ENCODE results near the gene SERINC1.
A peak's percentile ranks its signal among the peaks of the same experiment; 100 is the strongest.
"Not testable (repeated sequence)": the region's sequence is repeated elsewhere in the genome, so short reads cannot be mapped to it uniquely, and the experiment has no call there.

SERINC1 gene

DNA sequence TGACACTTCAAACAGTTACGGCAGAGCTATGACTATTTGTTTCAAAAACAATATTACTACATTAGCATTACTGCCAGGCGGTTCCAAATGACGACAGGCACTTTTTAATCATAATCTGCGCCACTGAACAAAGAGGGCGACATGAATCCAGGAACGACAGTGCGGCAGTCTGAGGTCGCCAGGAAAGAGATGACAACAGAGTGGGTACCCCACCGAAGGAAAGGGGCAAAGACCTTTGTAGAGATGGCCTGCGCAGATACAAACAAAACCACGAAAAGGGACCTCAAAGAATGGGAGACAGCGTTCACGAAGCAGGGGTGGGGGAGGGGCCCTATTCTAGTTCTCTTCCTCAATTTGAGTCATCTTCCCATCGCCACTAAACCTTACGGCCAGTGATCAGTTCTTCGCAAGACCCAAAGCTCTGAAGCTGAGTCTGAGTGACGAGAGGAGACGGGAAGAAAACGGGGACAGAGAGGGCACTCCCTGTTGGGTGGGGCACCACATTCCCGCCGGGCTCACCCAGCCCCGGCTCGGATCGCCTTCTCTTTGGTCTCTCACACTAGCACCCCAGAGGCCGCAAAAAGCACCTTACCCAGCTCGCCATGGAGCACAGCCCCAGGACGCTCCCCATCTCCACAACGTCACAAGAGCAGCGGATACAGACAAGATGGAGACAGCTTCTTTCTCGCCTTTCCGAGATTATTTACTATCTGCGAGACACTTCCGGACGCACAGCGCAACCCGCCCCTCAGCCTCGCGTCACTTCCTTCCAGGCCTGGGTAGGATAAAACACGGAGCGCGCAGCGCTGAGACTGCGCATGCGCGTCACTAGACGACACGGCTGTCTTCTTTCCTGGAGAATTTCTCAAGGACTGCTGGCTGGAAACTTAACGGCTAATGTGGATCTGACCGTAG lies at the start of gene SERINC1:
SERINC1 (minus strand) TSS at position 701 of the 915 bp plus-strand sequence; CDS start at position 631, 70 bp downstream.
- TF ChIP-seq Cebpa-rat (IDR thresholded peaks at IDR 0.05), result no peak
- Histone ChIP-seq H3K9me3 (replicated peaks in 1 of 11) (peaks cover 0 to 12% (median 7%) of the 10 kb centered on the region in 11 experiments; a peak in 10 of 22 replicates), H4K20me1 (peaks cover 27 to 46% (median 45%) of the 10 kb centered on the region in 11 experiments; a peak in 20 of 22 replicates), H3K27ac (peak within 1 kb of the TSS; percentile 91 to 99 (median 96)), H3K4me3 (peak within 1 kb of the TSS; percentile 81 to 100 (median 92)), H3K4me1 (peaks cover 13 to 31% (median 21%) of the 10 kb centered on the region in 10 experiments), H3K4me2 (peak within 1 kb of the TSS; percentile 80 to 97 (median 88)), H3K36me3 (peaks cover 15 to 32% (median 22%) of the 10 kb centered on the region in 11 experiments), H3K27me3 (no peaks in the 10 kb centered on the region), H3K9ac (peak within 1 kb of the TSS; percentile 91 to 99 (median 96))

DNA sequence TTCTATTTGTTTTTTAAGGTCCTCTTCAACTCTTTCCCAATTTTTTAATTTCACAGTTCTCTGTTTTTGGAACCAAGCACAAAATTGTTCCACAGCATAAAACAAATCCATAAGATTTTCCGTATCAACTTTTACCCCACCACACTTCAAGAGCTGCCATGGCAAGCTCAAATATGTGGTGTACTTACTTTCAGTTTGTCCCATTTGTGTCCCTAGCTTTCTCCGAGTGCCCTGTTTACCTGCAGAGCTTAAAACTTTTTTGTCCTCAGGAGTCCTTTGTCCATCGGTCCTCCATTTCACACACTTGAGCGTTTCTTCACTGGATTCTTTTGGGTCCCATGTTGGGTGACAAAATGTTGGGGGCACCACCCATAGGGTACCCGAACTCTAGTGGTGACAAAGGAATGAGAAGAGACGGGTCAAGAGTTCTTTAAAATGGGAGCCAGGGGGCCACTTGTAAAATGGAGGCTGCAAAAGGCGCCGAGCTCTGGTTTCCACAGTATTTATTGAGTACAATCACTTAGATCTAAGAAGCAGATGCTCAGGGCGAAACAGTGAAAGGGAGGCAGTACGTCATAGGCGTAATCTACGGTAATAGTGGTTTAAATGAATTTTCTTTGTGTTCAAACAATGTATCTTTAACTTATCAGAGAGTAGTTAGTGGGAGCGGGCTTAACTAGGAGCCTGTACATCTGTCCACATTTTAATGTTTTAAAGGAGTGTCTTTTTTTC lies 39.8 kb upstream of the SERINC1 start:
- Histone ChIP-seq H3K27me3 (no peaks in the 10 kb centered on the region), H3K36me3 (no peaks in the 10 kb centered on the region), H3K4me1 (peaks cover 0 to 5% (median 0%) of the 10 kb centered on the region in 10 experiments; a peak in 4 of 20 replicates), H3K4me2 (no peak overlapping the region), H3K4me3 (no peak overlapping the region), H4K20me1 (no peaks in the 10 kb centered on the region), H3K9ac (no peak overlapping the region), H3K27ac (no peak overlapping the region), H3K9me3 (replicated peaks in 1 of 11) (peaks cover 5 to 39% (median 24%) of the 10 kb centered on the region in 11 experiments; a peak in 21 of 22 replicates)
- TF ChIP-seq Cebpa-rat (IDR thresholded peaks at IDR 0.05), result no peak

DNA sequence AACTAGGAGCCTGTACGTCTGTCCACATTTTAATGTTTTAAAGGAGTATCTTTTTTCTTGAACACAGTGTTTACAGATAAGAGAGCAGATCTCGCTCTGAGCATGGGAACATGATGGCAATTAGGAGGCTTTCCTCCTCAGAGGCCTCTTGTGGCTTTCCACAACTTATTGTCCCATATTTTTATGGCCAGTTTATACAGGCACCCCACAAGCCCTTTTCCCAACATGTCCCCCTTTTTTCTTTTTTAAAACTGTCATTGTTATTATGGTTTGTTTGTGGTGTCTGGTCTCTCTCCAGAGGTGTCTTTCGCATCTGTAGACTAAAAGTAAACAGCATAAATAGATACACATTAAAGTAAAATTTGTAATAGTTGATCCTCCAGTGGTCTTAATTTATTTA lies 33.6 kb upstream of the SERINC1 start:
- H3K4me1 ChIP-seq, H3K4me2 ChIP-seq, H3K36me3 ChIP-seq, H3K27me3 ChIP-seq, H4K20me1 ChIP-seq, H3K9ac ChIP-seq, H3K27ac ChIP-seq, H3K4me3 ChIP-seq: not testable (repeated sequence)
- H3K9me3 ChIP-seq (replicated peaks in 1 of 11), result peaks cover 65 to 92% (median 81%) of the 10 kb centered on the region in 11 experiments

DNA sequence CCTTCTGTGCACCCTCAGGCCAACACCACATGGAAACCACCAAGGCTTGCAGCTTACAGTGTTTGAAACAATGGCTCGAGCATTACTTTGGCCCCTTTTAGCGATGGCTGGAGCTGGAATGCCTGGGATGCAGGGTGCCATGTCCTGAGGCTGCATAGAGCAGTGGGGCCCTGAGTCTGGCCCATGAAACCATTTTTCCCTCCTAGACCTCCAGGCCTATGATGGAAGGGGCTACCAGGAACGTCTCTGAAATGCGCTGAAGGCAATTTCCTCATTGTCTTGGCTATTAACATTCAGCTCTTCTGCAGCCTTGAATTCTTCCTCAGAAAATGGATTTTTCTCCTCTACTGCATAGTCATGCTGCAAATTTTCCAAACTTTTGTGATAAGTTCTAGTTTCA lies 29.9 kb upstream of the SERINC1 start:
- H3K9me3 ChIP-seq (replicated peaks in 1 of 11), result peaks cover 82 to 98% (median 93%) of the 10 kb centered on the region in 11 experiments
- H3K27me3 ChIP-seq, result no peaks in the 10 kb centered on the region
- TF ChIP-seq Cebpa-rat (IDR thresholded peaks at IDR 0.05), result no peak
- H4K20me1 ChIP-seq, result no peaks in the 10 kb centered on the region
- H3K9ac ChIP-seq, result no peak overlapping the region
- H3K36me3 ChIP-seq, result peaks cover 0 to 7% (median 0%) of the 10 kb centered on the region in 11 experiments; a peak in 2 of 22 replicates
- H3K27ac ChIP-seq, result no peak overlapping the region
- no peaks in the 10 kb centered on the region for H3K4me1 ChIP-seq
- H3K4me3 ChIP-seq, result no peak overlapping the region
- no peak overlapping the region for H3K4me2 ChIP-seq

DNA sequence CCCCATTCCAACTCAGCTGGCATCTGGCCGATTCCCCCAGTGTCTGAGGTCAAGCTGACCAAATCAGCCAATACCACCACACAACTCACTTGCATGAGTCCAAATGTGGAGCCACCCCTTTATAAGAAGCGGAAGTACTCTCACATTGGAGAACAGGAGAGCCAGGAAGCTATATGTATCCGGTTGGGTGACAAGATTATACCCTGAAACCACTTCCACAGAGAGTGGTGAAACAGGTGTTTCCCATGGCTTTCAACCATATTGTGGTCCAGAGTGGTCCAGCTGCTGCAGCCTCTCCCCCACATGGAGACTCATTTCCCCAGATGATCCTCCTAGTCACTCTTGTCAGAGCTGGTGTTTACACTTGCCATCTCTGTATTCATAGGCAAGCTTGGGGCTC lies 24.0 kb upstream of the SERINC1 start:
- no peak for TF ChIP-seq Cebpa-rat (IDR thresholded peaks at IDR 0.05)
- H3K36me3 ChIP-seq, result peaks cover 0 to 7% (median 0%) of the 10 kb centered on the region in 11 experiments; a peak in 2 of 22 replicates
- H3K27ac ChIP-seq, result peak overlapping the region in 9 of 11 experiments; percentile 24 to 80 (median 64); a peak in 16 of 22 replicates
- H3K9ac ChIP-seq, result peak overlapping the region in 4 of 11 experiments; percentile 25 to 53 (median 42); a peak in 3 of 22 replicates
- peak overlapping the region in 5 of 10 experiments; percentile 0 to 46 (median 23); a peak in 6 of 20 replicates for H3K4me3 ChIP-seq
- H3K4me2 ChIP-seq, result peak overlapping the region; percentile 1 to 86 (median 79)
- peaks cover 17 to 41% (median 28%) of the 10 kb centered on the region in 10 experiments for H3K4me1 ChIP-seq
- peaks cover 36 to 55% (median 47%) of the 10 kb centered on the region in 11 experiments for H3K9me3 ChIP-seq (replicated peaks in 1 of 11)
- H4K20me1 ChIP-seq, result no peaks in the 10 kb centered on the region
- no peaks in the 10 kb centered on the region for H3K27me3 ChIP-seq

DNA sequence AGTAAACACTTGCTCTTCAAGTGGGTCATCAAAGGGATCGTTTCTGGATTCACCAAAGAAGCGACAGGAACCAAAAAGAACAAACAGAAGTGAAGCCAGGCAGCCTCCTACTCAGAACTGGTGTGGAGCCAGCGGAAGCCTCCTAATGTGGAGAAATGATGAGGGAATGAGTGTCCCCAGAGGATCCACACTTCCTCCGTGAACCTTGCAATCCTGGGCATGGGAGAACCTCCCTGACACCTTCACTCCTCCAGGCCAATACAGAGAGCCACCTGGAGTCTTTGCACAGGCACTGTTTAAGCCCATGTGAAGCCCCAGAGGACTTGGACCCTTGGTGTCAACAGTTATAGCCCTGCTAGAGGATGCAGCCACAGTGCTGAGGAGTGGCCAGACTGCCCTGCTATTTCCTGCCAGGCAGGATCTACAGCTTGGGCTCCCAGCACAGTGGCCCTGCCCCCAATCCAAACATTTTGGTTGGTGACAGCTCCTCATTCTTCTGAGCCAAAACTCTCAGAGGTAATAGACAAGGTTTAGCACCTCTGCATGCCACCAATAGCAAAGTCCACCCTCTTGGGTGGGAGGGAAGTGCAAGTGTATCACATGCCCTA lies 23.2 kb upstream of the SERINC1 start:
- Histone ChIP-seq H3K36me3 (peaks cover 0 to 7% (median 0%) of the 10 kb centered on the region in 11 experiments; a peak in 2 of 22 replicates), H4K20me1 (no peaks in the 10 kb centered on the region), H3K4me1 (peaks cover 17 to 41% (median 28%) of the 10 kb centered on the region in 10 experiments), H3K9ac (peak overlapping the region in 4 of 11 experiments; percentile 25 to 53 (median 42); a peak in 5 of 22 replicates), H3K27me3 (no peaks in the 10 kb centered on the region), H3K4me3 (peak overlapping the region in 4 of 10 experiments; percentile 4 to 46 (median 17); a peak in 4 of 20 replicates), H3K4me2 (peak overlapping the region; percentile 1 to 86 (median 79); a peak in 21 of 22 replicates), H3K9me3 (replicated peaks in 1 of 11) (peaks cover 33 to 50% (median 41%) of the 10 kb centered on the region in 11 experiments), H3K27ac (peak overlapping the region in 9 of 11 experiments; percentile 24 to 80 (median 64); a peak in 16 of 22 replicates)
- TF ChIP-seq Cebpa-rat (IDR thresholded peaks at IDR 0.05), result no peak

DNA sequence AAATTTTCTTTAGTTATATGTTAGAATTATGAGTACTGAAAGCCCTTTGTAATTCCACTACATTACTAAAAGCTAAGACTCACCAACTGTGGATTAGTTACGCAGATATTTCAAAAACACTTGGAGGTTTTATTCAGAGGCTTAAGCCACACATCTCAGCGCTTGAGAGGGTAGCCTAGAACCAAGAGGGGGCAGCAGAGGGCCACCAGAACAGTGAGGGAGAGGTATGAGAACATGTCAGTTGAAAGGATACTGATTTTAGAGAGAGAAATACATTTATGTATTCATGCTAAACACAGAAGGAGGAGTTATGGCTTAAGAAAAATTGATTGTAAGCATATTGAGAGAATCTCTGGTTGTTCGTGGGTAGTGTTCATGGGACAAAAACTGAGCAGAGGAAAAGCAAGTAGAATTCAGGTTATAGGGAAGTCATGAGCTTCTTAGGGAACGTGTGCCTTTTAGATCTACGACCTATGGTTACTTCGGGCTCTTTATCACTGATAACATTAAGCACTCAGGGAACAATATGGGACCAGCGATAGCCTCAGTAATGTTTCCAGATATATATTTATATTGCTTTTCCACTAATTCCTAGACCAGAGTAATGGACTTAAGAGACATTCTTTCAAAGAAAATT lies 20.4 kb upstream of the SERINC1 start:
- Histone ChIP-seq H3K4me1 (peaks cover 17 to 41% (median 28%) of the 10 kb centered on the region in 10 experiments), H3K4me2 (no peak overlapping the region), H3K4me3 (no peak overlapping the region), H3K36me3 (peaks cover 0 to 4% (median 0%) of the 10 kb centered on the region in 11 experiments; a peak in 2 of 22 replicates), H4K20me1 (no peaks in the 10 kb centered on the region), H3K27ac (no peak overlapping the region), H3K9ac (no peak overlapping the region), H3K9me3 (replicated peaks in 1 of 11) (peaks cover 13 to 24% (median 19%) of the 10 kb centered on the region in 11 experiments), H3K27me3 (no peaks in the 10 kb centered on the region)
- no peak for TF ChIP-seq Cebpa-rat (IDR thresholded peaks at IDR 0.05)

DNA sequence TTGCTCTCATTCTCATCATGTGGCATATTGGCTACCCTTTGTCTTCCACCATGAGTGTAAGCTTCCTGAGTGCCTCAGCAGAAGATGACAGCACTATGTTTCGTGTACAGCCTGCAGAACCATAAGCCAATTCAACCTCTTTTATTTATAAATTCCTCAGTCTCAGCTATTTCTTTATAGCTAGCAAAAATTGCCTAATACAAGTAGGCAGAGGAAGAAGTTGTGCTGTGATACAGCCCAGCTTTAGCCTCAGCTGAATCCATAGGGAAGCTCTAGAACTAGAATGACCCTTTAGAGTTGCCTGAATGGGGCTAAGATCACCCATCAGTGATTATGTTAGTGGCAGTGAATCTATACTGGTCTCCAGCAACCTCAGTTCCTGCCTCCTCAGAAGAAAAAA lies 19.0 kb upstream of the SERINC1 start:
- H3K27me3 ChIP-seq, result no peaks in the 10 kb centered on the region
- H4K20me1 ChIP-seq, result no peaks in the 10 kb centered on the region
- no peaks in the 10 kb centered on the region for H3K36me3 ChIP-seq
- H3K27ac ChIP-seq, result no peak overlapping the region
- TF ChIP-seq Cebpa-rat (IDR thresholded peaks at IDR 0.05), result no peak
- no peak overlapping the region for H3K4me3 ChIP-seq
- no peak overlapping the region for H3K4me2 ChIP-seq
- H3K9ac ChIP-seq, result no peak overlapping the region
- H3K4me1 ChIP-seq, result peaks cover 12 to 34% (median 21%) of the 10 kb centered on the region in 10 experiments; a peak in 19 of 20 replicates
- peaks cover 0 to 9% (median 5%) of the 10 kb centered on the region in 11 experiments; a peak in 12 of 22 replicates for H3K9me3 ChIP-seq (replicated peaks in 1 of 11)

Data from BLaER1 treated with 17β-estradiol and CSF1 and Interleukin-3, amounts not matched to agents 10 nM and 100 nM (cell line).